ENCODE measurements around the gene BUB1B. TPM values are rescaled to one million over a fixed set of nuclear protein-coding genes. Genes with fewer than 3 reads are reported as not detected.

Gene BUB1B
- total RNA-seq, 1 donor from 2014 or later: 1.4 TPM

DNA sequence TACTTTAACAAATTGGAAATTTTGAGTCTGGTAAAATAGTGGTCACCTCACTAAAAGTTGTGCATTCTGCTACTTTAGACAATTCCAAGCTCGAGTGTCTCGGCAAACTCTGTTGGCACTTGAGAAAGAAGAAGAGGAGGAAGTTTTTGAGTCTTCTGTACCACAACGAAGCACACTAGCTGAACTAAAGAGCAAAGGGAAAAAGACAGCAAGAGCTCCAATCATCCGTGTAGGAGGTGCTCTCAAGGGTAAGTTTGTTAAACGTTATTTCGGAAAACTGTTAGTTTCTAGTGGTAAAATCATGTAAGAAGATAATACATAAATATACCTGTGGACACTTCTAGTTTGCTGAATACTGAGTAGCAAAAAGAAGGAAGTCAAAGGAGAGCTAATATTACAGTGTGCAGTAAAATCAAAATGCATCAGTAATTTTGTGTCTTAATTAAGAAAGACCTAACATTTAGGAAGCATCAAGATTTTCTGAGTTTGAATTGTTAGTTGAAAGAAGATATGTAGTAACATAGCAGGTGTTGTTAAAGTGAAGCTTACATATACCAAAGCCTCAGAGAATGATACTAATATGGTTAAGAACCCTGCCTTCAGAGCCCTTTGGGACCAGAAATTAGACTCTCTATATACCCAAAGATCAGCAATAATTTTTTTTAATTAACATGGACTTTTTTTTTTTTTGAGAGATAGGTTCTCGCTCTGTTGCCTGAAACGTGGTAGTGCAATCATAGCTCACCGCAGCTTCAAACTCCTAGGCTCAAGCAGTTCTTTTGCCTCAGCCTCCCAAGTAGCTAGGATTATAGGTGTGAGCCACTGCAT lies 23.0 kb downstream of the BUB1B start:
- DNase-seq (ENCODE audit: low spot score): no peak

DNA sequence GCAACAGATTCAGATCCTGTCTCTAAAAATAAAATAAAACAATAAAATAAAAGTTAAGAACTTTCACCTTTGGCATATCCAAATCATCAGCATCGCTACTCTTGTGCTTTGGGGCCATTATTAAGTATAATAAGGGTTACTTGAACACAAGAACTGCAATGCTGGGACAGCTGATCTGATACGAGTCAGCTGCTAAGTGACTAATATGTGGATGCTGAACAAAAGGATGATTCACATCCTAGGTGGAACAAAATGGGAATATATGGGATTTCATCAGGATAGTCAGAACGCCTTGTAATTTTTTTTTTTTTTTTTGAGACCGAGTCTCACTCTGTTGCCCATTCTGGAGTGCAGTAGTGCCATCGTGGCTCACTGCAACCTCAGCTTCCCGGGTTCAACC lies 29.7 kb downstream of the BUB1B start:
- DNase-seq (ENCODE audit: low spot score): no peak

DNA sequence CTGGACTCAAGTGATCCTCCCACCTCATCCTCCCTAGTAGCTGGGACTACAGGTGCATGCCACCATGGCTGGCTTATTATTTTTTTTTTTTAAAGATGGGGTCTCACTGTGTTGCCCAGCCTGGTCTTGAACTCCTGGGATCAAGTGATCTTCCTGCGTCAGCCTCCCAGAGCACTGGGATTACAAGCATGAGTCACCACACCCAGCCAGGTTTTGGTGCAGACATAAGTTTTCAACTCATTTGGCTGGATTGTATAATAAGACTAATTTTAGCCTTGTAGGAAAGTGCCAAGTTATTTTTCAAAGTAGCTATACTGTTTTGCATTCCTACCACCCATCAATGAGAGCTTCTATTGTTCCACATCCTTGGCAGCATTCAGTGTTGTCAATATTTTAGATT lies 32.1 kb downstream of the BUB1B start:
- DNase-seq (ENCODE audit: low spot score): no peak

DNA sequence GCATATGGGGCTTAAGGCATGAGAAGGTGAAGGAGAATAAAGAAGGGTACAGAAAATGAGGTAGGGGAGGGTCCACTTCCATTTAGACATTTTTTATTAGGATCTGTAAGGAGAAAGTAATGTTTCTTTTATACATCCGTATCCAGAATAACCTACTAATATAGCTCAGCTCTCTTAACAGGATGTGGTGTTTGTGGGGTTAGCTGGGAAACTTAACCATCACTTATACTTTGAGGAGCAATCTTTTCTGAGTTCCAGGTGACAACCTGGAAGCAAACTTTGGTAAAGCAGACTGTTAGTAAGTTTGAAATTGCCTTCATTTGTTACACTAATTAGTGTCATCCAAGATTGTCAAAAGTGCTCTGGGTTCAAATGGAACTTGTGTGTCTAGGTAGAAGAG lies 36.6 kb downstream of the BUB1B start:
- no peak for DNase-seq (ENCODE audit: low spot score)

DNA sequence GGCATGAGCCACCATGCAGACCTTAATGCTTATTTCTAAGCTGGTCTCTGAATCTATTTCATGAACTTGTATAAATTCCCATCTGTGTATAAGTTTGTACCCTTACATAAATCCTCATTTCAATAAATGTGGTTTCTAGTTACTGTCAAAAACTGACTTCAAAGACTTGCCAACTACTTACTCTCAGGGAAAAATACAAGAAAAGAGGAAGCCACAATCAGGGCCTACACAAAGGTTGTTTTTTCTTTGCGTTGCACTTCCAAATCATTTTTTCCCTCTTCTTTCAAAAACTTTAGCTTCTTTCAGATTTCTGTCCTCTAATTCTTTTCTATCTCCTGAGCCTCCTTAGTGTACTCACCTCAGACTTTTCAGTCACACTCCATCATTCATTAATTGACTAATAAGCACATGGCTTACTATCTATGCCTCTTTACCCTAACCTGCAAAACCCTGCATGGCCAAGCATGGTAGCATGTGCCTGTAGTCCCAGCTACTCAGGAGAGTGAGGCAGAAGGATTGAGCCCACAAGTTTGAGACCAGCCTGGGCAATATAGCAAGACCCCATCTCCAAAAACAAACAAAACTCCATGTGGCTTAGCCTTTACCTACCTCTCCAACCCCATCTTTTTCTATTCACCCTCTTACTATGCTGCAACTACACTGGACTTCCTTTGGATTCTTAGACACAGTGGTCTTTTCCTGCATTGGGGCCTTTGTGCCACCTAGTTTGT lies 37.7 kb downstream of the BUB1B start:
- DNase-seq (ENCODE audit: low spot score): no peak

DNA sequence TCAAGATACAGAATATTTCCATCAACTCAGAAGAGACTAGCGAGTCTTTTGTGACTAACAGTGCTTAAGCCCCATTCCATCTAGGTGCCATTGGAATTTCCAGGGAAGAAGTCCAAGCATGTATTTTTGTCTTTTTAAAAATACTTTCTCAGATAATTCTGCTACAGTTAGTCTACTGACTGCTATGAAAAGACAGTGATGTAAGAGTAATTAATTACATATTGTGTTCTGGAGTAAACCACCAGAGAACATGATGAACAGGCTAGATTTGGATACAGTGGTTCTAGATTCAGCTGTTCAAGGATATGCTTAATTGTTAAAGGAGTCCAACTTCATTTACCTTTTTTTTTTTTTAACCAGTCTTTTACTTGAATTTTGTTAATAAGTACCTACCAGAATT lies 43.2 kb downstream of the BUB1B start:
- no peak for DNase-seq (ENCODE audit: low spot score)

DNA sequence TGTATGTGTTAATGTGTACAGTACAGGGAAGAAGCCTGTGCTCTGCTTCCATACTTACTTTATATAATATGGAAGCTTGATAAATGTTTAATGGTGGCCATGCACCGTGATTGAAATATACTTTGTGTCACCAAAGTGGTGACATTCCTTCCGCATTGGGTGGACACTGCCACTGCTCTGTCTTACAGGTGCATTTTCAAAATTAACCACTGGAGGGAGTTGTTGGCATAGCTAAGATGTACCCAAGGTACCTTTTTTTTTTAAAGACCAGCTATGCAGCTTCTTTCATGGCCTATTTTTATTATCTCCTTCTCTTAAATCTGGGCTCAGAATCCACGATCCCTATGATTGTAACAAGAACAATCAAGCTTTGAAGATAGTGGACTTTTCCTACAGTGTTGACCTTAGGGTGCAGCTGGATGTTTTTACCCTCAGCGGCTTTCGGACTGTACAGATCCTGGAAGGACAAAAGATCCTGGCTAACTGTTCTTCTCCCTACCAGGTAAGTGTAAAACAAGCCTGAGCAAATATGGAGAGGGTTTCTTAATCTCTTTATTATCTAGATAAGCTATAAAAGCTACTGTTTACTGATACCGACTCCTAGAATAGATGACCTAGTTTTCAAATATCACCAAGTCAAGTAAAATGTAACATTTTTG lies 56.4 kb downstream of the BUB1B start:
- peak; percentile 70 for DNase-seq (ENCODE audit: low spot score)

DNA sequence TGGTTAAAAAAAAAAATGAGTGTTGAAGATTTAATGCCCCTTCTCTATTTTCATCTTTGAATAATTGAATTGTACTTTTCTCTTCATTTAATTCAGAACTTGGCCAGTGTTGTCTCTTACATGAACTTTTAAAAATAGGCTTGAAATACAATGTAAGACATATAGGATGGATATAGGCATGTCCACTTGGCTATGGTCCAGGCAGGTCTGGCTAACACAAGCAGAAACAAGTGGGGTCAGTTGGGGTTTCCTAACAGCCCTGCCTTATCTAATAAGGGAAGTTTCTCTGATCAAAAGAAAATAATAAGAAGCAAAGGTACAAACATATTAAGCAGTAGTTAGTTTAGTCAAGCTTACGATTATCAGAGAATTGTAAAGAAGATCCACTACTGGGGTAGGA lies 58.9 kb downstream of the BUB1B start:
- DNase-seq (ENCODE audit: low spot score): no peak

DNA sequence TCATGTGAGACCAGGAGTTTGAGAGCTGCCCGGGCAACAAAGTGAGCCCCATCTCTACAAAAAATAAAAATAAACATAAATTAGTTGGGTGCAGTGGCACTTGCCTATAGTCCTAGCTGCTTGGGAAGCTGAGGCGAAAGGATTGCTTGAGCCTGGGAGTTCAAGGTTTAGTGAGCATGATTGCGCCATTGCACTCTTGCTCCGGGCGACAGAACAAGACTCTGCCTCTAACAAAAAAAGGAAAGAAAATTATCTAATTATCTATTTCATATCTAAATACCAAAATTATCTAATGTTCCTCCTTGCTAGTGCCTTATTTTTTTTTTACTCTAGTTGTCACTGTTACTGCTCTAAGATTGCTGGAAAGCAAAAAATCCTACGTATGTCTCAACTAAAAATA lies 61.3 kb downstream of the BUB1B start:
- no peak for DNase-seq (ENCODE audit: low spot score)

DNA sequence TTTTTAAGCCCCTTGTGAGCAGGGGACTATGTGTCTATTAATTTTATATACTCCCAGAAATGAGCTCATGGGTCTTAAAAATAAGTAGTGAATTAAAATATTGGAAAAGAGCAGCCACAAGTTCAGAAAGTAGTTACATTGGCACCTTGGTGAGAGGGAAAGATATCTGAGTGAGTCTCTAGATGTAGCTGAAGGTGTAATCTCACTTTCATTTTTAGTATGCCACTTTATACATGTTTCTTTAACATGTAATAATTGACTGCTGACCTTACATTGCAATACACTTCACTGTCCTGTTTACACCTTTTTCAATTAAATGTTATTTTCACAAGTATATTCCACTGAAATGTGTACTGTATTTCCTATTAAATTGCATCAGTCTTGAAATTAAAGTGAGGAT lies 65.9 kb downstream of the BUB1B start:
- no peak for DNase-seq (ENCODE audit: low spot score)

DNA sequence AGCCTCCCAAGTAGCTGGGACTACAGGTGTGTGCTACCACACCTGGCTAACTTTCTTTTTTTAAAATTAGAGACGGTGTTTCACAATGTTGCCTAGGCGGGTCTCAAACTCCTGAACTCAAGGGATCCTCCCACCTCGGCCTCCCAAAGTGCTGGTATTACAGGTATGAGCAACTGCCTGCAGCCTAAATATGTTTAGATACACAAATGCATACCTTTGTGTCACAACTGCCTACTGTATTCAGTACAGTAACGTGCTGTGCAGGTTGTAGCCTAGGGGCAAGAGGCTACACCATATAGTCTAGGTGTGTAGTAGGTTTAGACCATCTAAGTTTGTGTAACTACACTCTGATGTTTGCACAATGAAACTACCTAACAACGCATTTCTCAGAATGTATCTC lies 68.4 kb downstream of the BUB1B start:
- DNase-seq (ENCODE audit: low spot score): no peak

DNA sequence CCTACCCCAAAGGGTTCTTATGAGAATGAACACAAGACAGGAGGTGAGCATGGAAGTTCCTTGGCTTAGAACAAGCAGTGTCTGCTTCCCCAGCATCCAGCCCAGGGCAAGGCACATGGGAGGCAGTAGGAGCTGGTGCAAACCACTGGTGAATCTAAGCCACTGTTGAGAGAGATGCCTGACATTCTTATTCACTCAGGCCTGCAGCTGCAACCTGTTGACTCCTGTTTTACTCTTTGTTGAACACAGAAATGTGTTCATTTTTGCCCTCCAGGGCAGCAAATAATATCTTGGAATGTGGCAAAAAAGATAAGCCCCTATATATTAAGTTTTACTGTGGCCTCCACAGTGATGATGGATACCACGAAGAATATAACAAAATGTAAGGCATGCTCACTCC lies 69.1 kb downstream of the BUB1B start:
- DNase-seq (ENCODE audit: low spot score): no peak

DNA sequence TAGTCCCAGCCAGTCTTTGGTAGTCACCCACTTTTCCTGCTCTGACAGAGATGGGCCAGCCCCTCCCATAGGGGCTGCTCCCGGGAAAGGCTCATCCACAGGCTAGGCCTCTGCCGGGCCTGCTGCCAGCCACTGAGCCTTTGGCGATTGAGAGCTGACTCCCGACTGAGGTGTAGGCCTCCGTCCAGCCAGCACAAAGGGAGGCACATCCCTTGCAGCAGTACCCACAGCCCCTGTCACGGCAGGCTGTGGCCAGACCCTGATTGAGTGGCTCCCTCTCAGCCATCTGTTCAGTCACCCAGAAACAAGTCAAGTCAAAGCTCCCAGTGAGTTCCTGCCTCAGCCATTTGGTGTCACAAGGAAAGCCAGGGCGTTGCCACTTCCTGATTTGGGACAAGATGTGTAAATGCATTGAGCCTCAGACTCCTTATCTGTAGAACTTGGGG lies 71.8 kb downstream of the BUB1B start:
- DNase-seq (ENCODE audit: low spot score): no peak

DNA sequence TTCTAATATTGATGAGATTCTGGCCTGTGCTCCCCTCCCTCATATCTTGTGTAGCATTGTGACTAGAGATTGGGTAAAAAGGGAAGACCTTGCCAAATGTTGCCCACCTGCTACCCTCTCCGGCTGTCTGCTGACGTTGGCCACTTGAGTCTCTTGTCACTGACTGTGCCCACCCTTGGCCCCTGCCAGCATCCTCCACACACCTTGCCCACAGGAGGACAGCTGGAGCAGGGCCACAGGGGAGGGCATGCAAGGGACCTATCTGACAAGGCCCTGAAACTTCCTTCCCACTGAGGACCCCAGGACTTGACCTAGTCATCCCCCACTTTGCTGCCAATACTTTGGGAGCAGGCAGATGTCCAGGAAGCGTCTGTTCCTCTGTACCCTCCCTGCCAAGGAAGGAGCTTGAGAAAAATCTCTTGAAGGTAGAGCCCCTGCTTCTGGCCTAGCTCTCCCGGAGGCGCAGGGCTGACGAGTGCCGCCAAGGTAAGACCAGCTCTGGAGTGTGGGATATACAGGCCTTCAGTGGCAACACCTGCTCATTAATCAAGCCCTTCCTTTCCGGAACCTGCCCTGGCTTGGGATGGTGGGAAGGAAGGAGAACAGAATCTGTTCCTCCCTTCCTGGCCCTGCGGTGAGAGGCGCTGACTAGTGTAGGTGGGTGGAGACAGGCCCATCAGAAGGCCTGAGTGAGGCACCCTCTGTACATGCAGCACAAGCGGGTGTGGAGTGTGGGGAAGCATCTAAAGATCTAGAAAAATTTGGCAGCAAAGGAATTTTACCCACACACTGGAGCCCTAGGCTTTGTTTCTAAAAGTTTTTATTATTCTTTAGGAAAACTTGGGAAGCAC lies 73.1 kb downstream of the BUB1B start:
- no peak for DNase-seq (ENCODE audit: low spot score)

DNA sequence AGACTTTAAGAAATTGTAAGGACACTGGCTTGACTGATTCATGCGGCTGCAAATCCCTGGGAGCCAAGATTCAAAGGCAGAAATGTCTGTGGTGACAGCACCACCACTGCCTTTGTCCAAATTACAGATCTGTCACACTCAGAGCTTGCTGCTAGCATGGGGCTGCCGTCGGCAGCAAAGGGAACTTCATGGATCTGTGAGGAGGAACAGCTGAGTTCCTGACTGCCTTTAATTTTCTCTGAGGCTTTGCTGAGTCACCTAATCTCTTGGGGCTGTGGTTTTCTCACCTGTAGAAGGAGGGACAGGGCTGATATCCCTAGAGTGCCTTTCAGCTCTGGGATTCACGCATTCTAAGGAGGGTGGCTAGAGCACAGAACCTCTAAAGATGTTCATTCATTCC lies 73.9 kb downstream of the BUB1B start:
- DNase-seq (ENCODE audit: low spot score): peak; percentile 9

DNA sequence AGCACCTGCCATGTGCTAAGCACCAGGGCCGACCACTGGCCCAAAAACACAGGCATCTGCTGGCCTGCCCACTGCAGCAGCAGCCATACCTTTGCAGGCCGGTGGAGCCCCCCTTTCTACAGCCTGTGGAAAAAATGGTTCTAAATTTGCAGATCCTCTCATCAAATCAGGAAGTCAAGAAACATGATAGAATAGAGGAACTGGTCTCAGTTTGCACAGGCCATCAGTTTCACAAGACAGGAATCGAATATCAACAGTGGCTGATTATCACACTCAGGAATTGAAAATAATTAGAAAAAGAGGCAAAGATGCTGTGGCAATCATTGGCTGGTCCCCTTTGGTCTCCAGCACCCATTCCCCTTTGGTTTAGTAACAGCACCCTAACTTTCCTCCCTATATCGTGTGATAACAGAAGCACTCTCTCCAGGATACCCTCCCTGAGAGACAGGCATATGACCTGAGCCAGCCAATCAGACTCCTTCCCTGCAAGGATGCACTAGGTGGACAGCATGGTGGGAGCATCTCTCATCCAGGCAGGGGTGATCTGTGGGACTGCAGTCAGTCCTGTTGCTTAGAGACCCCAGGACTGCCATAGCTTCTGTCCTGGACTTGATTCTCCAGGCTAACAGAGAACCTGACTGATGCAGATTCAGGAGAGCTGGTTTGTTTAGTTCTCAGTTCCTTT lies 74.5 kb downstream of the BUB1B start:
- peak; percentile 4 for DNase-seq (ENCODE audit: low spot score)

DNA sequence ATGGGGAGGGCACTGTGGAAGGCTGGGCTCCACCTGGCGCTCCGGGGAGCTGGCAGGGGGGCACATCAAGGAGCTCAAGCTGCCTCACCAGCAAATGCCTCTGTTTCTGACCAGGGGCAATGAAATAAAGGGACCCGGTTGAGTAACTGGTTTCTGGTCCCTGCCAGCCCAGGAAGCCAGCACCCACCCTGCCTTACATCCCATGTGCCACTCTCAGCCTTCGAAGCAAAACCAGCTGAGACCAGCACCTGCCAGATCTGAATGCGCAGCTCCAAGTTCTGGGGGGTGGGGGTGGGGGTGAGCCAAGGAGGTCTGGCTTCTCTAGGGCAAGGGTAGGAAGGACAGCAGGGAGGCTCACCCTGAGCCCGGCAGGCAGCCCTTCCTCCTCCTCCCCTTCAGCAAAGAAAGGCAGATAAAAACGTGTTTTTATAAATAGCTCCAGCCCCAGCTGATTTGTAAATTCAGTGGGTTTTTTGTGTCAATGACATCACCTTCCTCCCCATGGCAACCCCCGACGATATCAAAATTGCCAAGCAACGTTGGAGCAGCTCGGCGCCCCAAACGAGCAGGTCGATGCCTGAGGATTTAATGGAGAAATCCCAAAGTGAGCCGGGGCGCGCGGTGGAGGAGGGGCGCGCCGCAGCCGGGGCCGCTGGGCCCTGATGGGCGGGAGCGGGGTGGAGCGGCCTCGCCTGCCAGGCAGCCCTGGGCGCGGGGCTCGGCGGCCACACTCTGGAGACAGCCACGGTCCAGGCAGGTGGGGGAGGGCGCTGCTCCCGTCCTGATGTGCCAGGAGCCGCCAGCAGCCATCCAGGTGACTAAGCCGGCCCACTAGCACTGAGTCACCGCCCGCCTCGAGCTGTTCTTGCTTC lies 77.9 kb downstream of the BUB1B start, which contains the start of gene PAK6:
TSS of gene PAK6 (plus strand) at position 532 of the 872 bp plus-strand sequence. CDS start 25,723 bp downstream, outside the sequence.
- DNase-seq (ENCODE audit: low spot score): peak; percentile 62

DNA sequence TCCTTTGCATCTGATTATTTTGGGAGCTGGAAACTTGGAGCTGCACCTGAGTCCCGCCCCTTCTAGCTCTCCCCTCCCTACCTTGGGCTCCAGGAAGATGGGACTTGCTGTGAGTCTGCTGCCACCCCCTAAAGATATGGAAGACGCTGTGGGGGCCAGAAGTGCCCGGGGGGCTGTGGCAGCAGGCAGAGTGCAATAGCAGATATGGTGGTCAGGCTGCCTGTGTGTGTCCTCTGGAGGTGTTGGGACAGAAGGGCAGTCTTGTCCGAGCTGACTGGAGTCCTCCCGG lies 78.5 kb downstream of the BUB1B start:
- DNase-seq (ENCODE audit: low spot score): no peak

DNA sequence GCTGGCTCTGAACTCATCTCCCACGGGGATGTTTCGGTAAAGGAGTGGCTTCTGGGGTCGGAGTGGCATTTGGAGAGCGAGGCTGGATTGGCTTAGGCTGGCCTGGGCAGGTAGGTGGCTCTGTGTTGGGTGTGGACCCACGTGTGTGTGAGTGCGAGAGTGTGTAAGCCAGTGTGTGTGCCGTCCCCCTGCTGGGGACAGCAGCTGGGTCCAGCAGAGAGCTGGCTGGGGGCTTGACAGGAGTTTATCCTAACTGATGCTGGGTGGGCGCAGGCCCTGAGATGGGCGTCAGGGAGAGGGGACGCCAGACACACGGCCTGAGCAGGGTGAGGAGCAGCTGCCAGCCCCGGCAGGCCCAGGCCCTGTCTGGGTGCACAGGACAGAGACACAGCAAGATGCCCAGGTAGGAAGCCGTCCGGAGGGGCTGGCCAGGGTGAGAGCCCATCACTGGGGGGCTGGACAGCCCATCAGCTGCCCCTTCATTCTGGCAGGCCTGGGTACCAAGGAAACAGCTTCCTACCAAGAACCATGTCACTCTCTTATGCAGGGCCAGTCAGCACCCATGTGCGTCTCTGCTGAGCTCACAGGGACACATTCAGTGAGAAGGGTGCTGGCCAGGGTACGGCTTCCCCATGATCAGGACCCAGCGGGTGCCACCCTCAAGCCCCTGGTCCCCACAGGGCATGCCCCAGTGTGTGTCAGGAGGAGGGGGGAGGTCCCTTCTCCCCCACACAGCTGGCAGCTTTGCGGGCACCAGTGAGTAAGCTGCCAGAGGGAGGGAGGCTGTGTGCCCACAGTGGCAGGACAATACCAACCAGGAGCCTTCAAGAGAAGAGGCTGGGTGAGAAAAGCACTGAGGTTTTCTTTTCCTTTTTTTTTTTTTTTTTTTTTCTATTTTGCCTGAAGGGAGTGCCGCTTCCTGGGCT lies 79.1 kb downstream of the BUB1B start:
- DNase-seq (ENCODE audit: low spot score): no peak
